Limb (tissue), 2 donors: Measurements from ENCODE around the gene ZNF136.

Source experiments
- DNase-seq, 2 donors: peaks; one replicate each; pipeline ENCODE4 v3.0.0-alpha.2; 2016; ENCODE audit errors: extremely low spot score in 2 of 2

Gene ZNF136

GRCh38 chr19:12162882-12163806 is at the start of gene ZNF136:
TSS of gene ZNF136 (plus strand) at chr19:12163096. CDS start at chr19:12163204, 108 bp downstream.
- peak; percentile 92 to 94 for DNase-seq

GRCh38 chr19:12113121-12113520 is 49.8 kb upstream of the ZNF136 start:
- no peak for DNase-seq

- DNase-seq: no peak
These were observed 45.5 kb upstream of the ZNF136 start for GRCh38 chr19:12117201-12117970.

GRCh38 chr19:12126707-12127106 is 36.2 kb upstream of the ZNF136 start:
- DNase-seq: no peak

GRCh38 chr19:12133069-12133468 is 29.8 kb upstream of the ZNF136 start:
- no peak for DNase-seq

GRCh38 chr19:12137221-12137940 is 25.5 kb upstream of the ZNF136 start:
- DNase-seq: no peak

- DNase-seq: no peak
These were observed 23.6 kb upstream of the ZNF136 start for GRCh38 chr19:12139269-12139668.

GRCh38 chr19:12139885-12140544 is 22.9 kb upstream of the ZNF136 start, which contains the start of gene ZNF20:
TSS of gene ZNF20 (minus strand) at chr19:12140350. CDS start at chr19:12140182, 168 bp downstream.
- peak; percentile 95 for DNase-seq

- peak; percentile 85 to 92 for DNase-seq
These were observed 22.1 kb upstream of the ZNF136 start for GRCh38 chr19:12140545-12141404.

- DNase-seq: no peak
These were observed 21.5 kb upstream of the ZNF136 start for GRCh38 chr19:12141405-12141736.

GRCh38 chr19:12145348-12145747 is 17.5 kb upstream of the ZNF136 start:
- DNase-seq: no peak

- DNase-seq: no peak
These were observed 7.5 kb upstream of the ZNF136 start for GRCh38 chr19:12155324-12155860.

- peak; percentile 75 to 93 for DNase-seq
These were observed 6.5 kb upstream of the ZNF136 start, which contains the start of gene ZNF625 for GRCh38 chr19:12156223-12157058. TSS of gene ZNF625 (minus strand) at chr19:12156734. CDS start at chr19:12156558, 176 bp downstream.

GRCh38 chr19:12159773-12160414 is 3.0 kb upstream of the ZNF136 start:
- DNase-seq: peak in 1 of 2 donors; percentile 27

GRCh38 chr19:12162513-12162881 is 399 bp upstream of the ZNF136 start:
- no peak for DNase-seq

- no peak for DNase-seq
These were observed 930 bp downstream of the ZNF136 start for GRCh38 chr19:12163826-12164225.

- no peak for DNase-seq
These were observed 3.7 kb downstream of the ZNF136 start for GRCh38 chr19:12166626-12167025.

GRCh38 chr19:12180377-12180776 is 17.5 kb downstream of the ZNF136 start:
- no peak for DNase-seq
